ENCODE measurements around the gene ALDH9A1. TPM values are rescaled to one million over a fixed set of nuclear protein-coding genes. Genes with fewer than 3 reads are reported as not detected.

Gene ALDH9A1
- total RNA-seq, 1 donor from 2014 or later, result 68.2 TPM

- H3K4me2 ChIP-seq (ENCODE audit: low read length), result no peak overlapping the region
- no peak overlapping the region for H3K4me3 ChIP-seq (ENCODE audit: insufficient read depth, low read depth, low read length)
- Mint-ChIP-seq H3K27me3 (ENCODE audit: low read depth, unreplicated experiment) (no peaks in the 10 kb centered on the region), H3K36me3 (ENCODE audit: low read depth, unreplicated experiment) (peaks cover 27% of the 10 kb centered on the region), H3K4me1 (ENCODE audit: low read depth, unreplicated experiment) (no peaks in the 10 kb centered on the region), H3K27ac (ENCODE audit: unreplicated experiment) (no peak overlapping the region), H3K9me3 (ENCODE audit: unreplicated experiment) (no peaks in the 10 kb centered on the region), H3K4me3 (ENCODE audit: unreplicated experiment) (no peak overlapping the region)
- no peaks in the 10 kb centered on the region for H3K9me3 ChIP-seq (ENCODE audit: insufficient read depth, low read depth, low read length)
- peaks cover 60% of the 10 kb centered on the region for H3K36me3 ChIP-seq (ENCODE audit: insufficient read depth, low read length)
- H2AFZ ChIP-seq (ENCODE audit: low read depth, low read length), result no peak overlapping the region
- no peak overlapping the region for H3K9ac ChIP-seq (ENCODE audit: low read length)
- no peaks in the 10 kb centered on the region for H3K4me1 ChIP-seq (ENCODE audit: insufficient read depth, low read length)
- peaks cover 4% of the 10 kb centered on the region for H4K20me1 ChIP-seq (ENCODE audit: insufficient read depth, low read length)
- no peak for TF ChIP-seq EZH2 (IDR thresholded peaks at IDR 0.05; ENCODE audit: insufficient read depth, low read length)
- peak; percentile 28 for DNase-seq (ENCODE audit: low read depth)
- no peak overlapping the region for H3K27ac ChIP-seq (ENCODE audit: low read depth, low read length)
- H3K79me2 ChIP-seq (ENCODE audit: insufficient read depth, low read length), result no peaks in the 10 kb centered on the region
- H3K27me3 ChIP-seq (ENCODE audit: insufficient read depth, low read length), result no peaks in the 10 kb centered on the region
- peak; percentile 17 for FAIRE-seq
Observed at GRCh38 chr1:165666152-165666825, 32.1 kb downstream of the ALDH9A1 start.

GRCh38 chr1:165662186-165662585 is 36.2 kb downstream of the ALDH9A1 start:
- Histone ChIP-seq H3K79me2 (ENCODE audit: insufficient read depth, low read length) (no peaks in the 10 kb centered on the region), H3K4me1 (ENCODE audit: insufficient read depth, low read length) (no peaks in the 10 kb centered on the region), H3K9me3 (ENCODE audit: insufficient read depth, low read depth, low read length) (no peaks in the 10 kb centered on the region), H3K27me3 (ENCODE audit: insufficient read depth, low read length) (no peaks in the 10 kb centered on the region), H3K27ac (ENCODE audit: low read depth, low read length) (no peak overlapping the region), H3K9ac (ENCODE audit: low read length) (no peak overlapping the region), H3K4me3 (ENCODE audit: insufficient read depth, low read depth, low read length) (no peak overlapping the region), H4K20me1 (ENCODE audit: insufficient read depth, low read length) (peaks cover 7% of the 10 kb centered on the region), H3K36me3 (ENCODE audit: insufficient read depth, low read length) (peaks cover 40% of the 10 kb centered on the region), H2AFZ (ENCODE audit: low read depth, low read length) (no peak overlapping the region), H3K4me2 (ENCODE audit: low read length) (no peak overlapping the region)
- H3K4me3 Mint-ChIP-seq (ENCODE audit: unreplicated experiment), result no peak overlapping the region
- peaks cover 6% of the 10 kb centered on the region for H3K4me1 Mint-ChIP-seq (ENCODE audit: low read depth, unreplicated experiment)
- no peak for FAIRE-seq
- DNase-seq (ENCODE audit: low read depth), result no peak
- no peak for TF ChIP-seq CTCF (IDR thresholded peaks at IDR 0.05; ENCODE audit: insufficient read depth, low read depth, low read length)
- no peak for TF ChIP-seq EZH2 (IDR thresholded peaks at IDR 0.05; ENCODE audit: insufficient read depth, low read length)
- H3K9me3 Mint-ChIP-seq (ENCODE audit: unreplicated experiment), result no peaks in the 10 kb centered on the region
- H3K27me3 Mint-ChIP-seq (ENCODE audit: low read depth, unreplicated experiment), result no peaks in the 10 kb centered on the region
- no peak overlapping the region for H3K27ac Mint-ChIP-seq (ENCODE audit: unreplicated experiment)
- H3K36me3 Mint-ChIP-seq (ENCODE audit: low read depth, unreplicated experiment), result peaks cover 20% of the 10 kb centered on the region

- Mint-ChIP-seq H3K27ac (ENCODE audit: unreplicated experiment) (no peak overlapping the region), H3K4me3 (ENCODE audit: unreplicated experiment) (no peak overlapping the region), H3K36me3 (ENCODE audit: low read depth, unreplicated experiment) (peaks cover 18% of the 10 kb centered on the region), H3K27me3 (ENCODE audit: low read depth, unreplicated experiment) (no peaks in the 10 kb centered on the region), H3K4me1 (ENCODE audit: low read depth, unreplicated experiment) (peaks cover 6% of the 10 kb centered on the region), H3K9me3 (ENCODE audit: unreplicated experiment) (no peaks in the 10 kb centered on the region)
- Histone ChIP-seq H3K27ac (ENCODE audit: low read depth, low read length) (no peak overlapping the region), H4K20me1 (ENCODE audit: insufficient read depth, low read length) (peaks cover 7% of the 10 kb centered on the region), H3K27me3 (ENCODE audit: insufficient read depth, low read length) (no peaks in the 10 kb centered on the region), H3K4me1 (ENCODE audit: insufficient read depth, low read length) (no peaks in the 10 kb centered on the region), H3K9me3 (ENCODE audit: insufficient read depth, low read depth, low read length) (no peaks in the 10 kb centered on the region), H3K36me3 (ENCODE audit: insufficient read depth, low read length) (peaks cover 36% of the 10 kb centered on the region), H3K9ac (ENCODE audit: low read length) (no peak overlapping the region), H3K4me2 (ENCODE audit: low read length) (no peak overlapping the region), H3K79me2 (ENCODE audit: insufficient read depth, low read length) (no peaks in the 10 kb centered on the region), H2AFZ (ENCODE audit: low read depth, low read length) (no peak overlapping the region), H3K4me3 (ENCODE audit: insufficient read depth, low read depth, low read length) (no peak overlapping the region)
- DNase-seq (ENCODE audit: low read depth), result no peak
- FAIRE-seq, result no peak
- TF ChIP-seq CTCF (IDR thresholded peaks at IDR 0.05; ENCODE audit: insufficient read depth, low read depth, low read length) (no peak), EZH2 (IDR thresholded peaks at IDR 0.05; ENCODE audit: insufficient read depth, low read length) (no peak)
Observed at GRCh38 chr1:165661703-165662102, 36.7 kb downstream of the ALDH9A1 start.

All from astrocyte (in vitro differentiated cells and primary cell).